T-helper 22 cell (primary cell): ENCODE measurements around the gene REC114.

Experiments used
- DNase-seq: peaks from one replicate; pipeline ENCODE4 v3.0.0-alpha.2; 2020; ENCODE audit warnings: low read depth

The REC114 gene

DNA sequence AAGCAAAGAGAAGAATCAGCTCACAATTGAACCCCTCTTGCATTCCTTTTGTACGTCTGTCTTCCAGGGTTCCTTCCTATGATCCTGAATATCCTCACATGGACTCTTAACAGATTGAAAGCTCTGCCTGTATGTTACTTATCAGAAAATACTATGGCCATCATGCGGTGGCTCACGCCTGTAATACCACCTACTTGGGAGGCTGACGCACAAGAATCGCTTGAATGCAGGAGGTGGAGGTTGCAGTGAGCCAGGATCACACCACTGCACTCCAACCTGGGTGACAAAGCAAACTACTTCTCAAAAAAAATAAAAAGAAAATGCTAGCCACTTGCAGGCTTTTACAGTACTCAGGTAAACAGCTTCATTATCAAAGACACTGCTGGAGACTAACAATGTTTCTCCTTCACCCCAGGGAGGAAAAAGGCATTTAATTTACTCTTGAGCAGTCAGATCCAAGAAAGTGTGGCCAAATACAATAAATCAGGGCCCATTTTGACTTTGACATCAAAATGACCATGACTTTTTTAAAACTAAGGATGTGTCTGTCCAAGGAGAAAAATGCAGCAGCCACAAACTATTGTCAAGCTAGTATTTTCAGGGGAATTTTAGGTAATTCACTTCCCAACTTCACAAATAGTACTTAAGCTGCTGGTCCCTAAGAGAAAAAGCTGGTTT lies 162.9 kb downstream of the REC114 start:
- DNase-seq: no peak

DNA sequence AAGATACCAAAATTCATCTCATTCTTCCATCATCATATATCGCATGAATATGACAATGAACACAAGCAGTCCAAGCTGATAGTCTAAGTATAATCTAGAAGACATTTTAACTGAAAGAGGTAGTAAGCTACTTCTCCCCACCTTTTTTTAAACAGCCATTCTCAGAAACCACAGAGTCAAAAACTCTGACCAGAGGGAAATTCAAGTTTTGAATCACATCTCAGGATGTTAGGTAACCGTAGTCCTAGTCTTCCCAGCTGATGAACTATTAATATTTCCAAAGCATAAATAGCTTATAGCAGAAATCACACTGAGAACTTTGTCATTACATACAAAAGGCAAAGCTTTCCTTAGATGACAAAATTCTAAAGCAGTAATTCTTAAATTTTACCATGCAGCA lies 164.4 kb downstream of the REC114 start:
- DNase-seq: no peak

DNA sequence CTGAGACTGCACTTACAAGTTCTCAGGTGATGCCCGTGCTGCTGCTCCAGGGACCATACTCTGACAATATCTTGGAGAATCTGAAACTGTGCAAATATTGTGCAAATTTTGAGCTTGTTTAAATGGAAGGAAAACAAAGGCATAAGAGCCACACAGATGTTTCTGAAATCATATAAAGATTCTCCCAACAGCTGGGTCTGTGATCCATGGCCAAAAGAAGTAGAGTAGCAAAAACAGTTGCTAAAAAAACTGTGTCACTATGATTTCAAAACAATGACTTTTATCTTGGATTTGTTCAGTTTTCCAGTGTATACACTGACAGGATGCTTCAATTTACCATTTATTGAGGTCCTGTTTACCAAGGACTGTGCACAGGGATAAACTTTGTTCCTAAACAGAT lies 164.9 kb downstream of the REC114 start:
- no peak for DNase-seq

DNA sequence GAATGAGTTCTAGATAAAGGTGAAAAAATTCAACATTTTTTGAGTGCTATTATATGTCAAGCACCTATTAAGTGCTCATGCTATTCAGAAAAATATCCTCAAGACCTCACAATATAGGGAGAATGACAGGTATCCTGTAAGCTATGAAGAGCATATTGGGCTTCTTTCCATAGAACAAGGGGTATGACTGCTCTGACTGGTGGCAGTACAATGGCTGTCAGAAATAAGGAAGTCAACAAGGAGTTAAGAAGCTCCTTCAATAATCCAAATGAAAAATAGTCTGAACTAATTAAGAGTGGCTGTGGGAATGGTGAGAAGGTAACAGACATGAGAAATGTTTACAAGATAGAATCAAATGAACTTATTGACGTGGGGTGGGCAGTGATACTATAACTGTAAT lies 165.5 kb downstream of the REC114 start:
- DNase-seq: no peak

DNA sequence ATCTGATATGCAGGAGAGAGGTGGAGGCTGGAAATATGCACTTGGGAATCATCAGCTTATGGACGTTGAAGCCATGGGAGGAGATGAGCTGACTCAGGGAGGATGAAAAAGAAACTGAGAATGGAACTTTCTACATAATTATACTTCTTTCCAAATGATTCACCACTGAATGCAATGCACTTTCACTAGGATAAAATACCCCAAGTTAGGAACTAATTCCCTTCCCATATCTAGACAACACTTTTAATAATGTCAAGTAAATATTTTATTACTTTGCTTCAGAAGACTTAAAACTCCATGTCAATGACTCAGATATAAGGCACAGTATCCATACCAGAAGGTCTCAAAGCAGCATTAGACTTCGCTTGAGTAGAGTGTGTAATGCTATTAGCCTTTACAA lies 166.0 kb downstream of the REC114 start:
- no peak for DNase-seq
